ENCODE results near the gene PRKCA. TPM values are rescaled to one million over a fixed set of nuclear protein-coding genes. Genes with fewer than 3 reads are reported as not detected.

Gene PRKCA
- total and polyA plus RNA-seq, 2 donors (not counting 3 experiments of a cell fraction or from before 2014, with no cell fraction given) = 7.5 to 34.2 TPM

DNA sequence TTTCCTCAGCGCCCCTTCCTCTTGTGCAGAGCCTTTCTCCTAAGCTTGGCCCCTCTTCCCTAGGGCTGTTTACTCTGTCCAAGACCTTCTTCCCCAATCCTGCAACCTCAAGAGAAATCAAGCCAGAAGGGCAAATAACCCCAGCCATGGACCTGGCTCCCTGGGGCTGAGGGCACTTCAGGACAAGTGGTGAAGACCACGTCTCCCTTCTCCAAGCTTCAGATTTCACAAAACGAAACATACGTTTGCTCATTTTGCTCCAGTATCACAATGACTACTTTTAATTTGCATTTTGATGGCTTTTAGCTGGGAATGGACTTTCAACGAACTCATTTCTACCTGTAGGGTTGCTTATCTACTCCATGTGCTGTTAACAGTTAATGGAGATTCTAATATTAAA, 392.7 kb downstream of the PRKCA start:
- no peak overlapping the region for H3K27ac ChIP-seq (ENCODE audit: insufficient read depth, low read depth, low read length)
- no peaks in the 10 kb centered on the region for H3K9me3 ChIP-seq (replicated peaks; ENCODE audit: control insufficient read depth, insufficient read depth, low read length)
- H2AFZ ChIP-seq (ENCODE audit: low read depth, low read length) = no peak overlapping the region
- no peaks in the 10 kb centered on the region for H3K9me1 ChIP-seq (replicated peaks; ENCODE audit: control insufficient read depth, extremely low read depth, insufficient read depth, low read length)
- CTCF ChIA-PET = interaction anchor here (1.9 kb wide), 1 partner anchor 10 kb away, joined by 4 read pairs; no protein-coding TSS in a partner anchor
- no peaks in the 10 kb centered on the region for H3K27me3 ChIP-seq (ENCODE audit: control insufficient read depth in 2 of 2, insufficient read depth in 2 of 2, low read length in 2 of 2)
- no peak for FAIRE-seq
- H4K20me1 ChIP-seq (replicated peaks; ENCODE audit: control insufficient read depth, extremely low read depth, insufficient read depth, low read length) = no peaks in the 10 kb centered on the region
- H3K4me3 ChIP-seq (replicated peaks in 1 of 3; ENCODE audit: insufficient read depth in 1 of 3, low read depth in 1 of 3, low read length in 3 of 3) = no peak overlapping the region
- BruUV-seq (replicated peaks) = no TSS peak
- H3K9ac ChIP-seq (replicated peaks; ENCODE audit: extremely low read depth, insufficient read depth, low read length) = no peak overlapping the region
- intact Hi-C loops (cut with micrococcal nuclease) (no loop called here), dilution Hi-C loops (cut with MboI; ENCODE audit: extremely low pct_ligation_motif_present, low sequenced_read_pairs) (no loop called here)
- no peak for TF ChIP-seq FOS (IDR thresholded peaks at IDR 0.05; ENCODE audit: borderline replicate concordance, insufficient read depth, low read length)
- TF ChIP-seq, protein P1, sequence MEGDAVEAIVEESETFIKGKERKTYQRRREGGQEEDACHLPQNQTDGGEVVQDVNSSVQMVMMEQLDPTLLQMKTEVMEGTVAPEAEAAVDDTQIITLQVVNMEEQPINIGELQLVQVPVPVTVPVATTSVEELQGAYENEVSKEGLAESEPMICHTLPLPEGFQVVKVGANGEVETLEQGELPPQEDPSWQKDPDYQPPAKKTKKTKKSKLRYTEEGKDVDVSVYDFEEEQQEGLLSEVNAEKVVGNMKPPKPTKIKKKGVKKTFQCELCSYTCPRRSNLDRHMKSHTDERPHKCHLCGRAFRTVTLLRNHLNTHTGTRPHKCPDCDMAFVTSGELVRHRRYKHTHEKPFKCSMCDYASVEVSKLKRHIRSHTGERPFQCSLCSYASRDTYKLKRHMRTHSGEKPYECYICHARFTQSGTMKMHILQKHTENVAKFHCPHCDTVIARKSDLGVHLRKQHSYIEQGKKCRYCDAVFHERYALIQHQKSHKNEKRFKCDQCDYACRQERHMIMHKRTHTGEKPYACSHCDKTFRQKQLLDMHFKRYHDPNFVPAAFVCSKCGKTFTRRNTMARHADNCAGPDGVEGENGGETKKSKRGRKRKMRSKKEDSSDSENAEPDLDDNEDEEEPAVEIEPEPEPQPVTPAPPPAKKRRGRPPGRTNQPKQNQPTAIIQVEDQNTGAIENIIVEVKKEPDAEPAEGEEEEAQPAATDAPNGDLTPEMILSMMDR (IDR thresholded peaks at IDR 0.05; ENCODE audit: extremely low read depth in 1 of 2, insufficient read depth in 1 of 2, low read depth in 1 of 2, low read length in 2 of 2) = no peak
- no peak for TF ChIP-seq EZH2 (IDR thresholded peaks at IDR 0.05; ENCODE audit: borderline replicate concordance, low read depth, low read length, severe bottlenecking)
- TF ChIP-seq, protein P2, sequence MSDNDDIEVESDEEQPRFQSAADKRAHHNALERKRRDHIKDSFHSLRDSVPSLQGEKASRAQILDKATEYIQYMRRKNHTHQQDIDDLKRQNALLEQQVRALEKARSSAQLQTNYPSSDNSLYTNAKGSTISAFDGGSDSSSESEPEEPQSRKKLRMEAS (IDR thresholded peaks at IDR 0.05; ENCODE audit: insufficient read depth, insufficient read length) = no peak
- POLR2A ChIA-PET = interaction anchor here (0.8 kb wide), 1 partner anchor 45 kb away, joined by 3 read pairs; no protein-coding TSS in a partner anchor
- DNase-seq (ENCODE audit: low read depth, low spot score) = no peak
- H3K36me3 ChIP-seq (ENCODE audit: control insufficient read depth in 2 of 2, extremely low read depth in 1 of 2, insufficient read depth in 2 of 2, low read length in 2 of 2) = peaks cover 0 to 4% of the 10 kb centered on the region in 2 experiments
- no peaks in the 10 kb centered on the region for H3K79me2 ChIP-seq (ENCODE audit: control insufficient read depth, insufficient read depth, low read length)
- H3K4me2 ChIP-seq (ENCODE audit: insufficient read depth, low read length) = no peak overlapping the region
- peaks cover 15% of the 10 kb centered on the region for H3K4me1 ChIP-seq (ENCODE audit: control insufficient read depth, extremely low read depth, insufficient read depth, low read length)

DNA sequence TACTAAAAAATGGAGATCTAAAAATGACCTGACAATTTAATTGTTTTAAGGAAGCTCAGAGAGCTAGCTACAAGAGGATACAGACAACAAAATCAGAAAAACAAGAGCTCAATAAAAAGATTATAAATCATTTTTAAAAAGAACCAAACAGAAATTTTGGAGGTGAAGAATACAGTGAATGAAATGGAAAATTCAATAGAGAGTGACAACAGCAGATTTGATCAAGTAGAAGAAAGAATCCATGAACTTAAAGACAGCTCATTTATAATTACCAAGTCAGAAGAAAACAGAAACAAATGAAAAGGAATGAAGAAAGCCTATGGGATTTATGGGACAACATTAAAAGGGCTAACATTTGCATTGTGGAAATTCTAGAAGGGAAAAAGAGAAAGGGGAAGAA, 395.9 kb downstream of the PRKCA start:
- ChIA-PET CTCF (interaction anchor here (1.1 kb wide), 1 partner anchor 11 kb away, joined by 3 read pairs; no protein-coding TSS in a partner anchor), POLR2A (no interaction called here)
- intact Hi-C loops (cut with micrococcal nuclease) (no loop called here), dilution Hi-C loops (cut with MboI; ENCODE audit: extremely low pct_ligation_motif_present, low sequenced_read_pairs) (no loop called here)
- peaks cover 0 to 4% of the 10 kb centered on the region in 2 experiments for H3K36me3 ChIP-seq (ENCODE audit: control insufficient read depth in 2 of 2, extremely low read depth in 1 of 2, insufficient read depth in 2 of 2, low read length in 2 of 2)
- FAIRE-seq = no peak
- no TSS peak for BruUV-seq (replicated peaks)
- H2AFZ ChIP-seq (ENCODE audit: low read depth, low read length) = no peak overlapping the region
- TF ChIP-seq JUN (IDR thresholded peaks at IDR 0.05; ENCODE audit: borderline replicate concordance, insufficient read depth, insufficient read length, low read depth) (no peak), POLR2AphosphoS5 (IDR thresholded peaks at IDR 0.05; ENCODE audit: insufficient read depth, low read depth, low read length) (no peak)
- TF ChIP-seq, protein P1 (IDR thresholded peaks at IDR 0.05; ENCODE audit: extremely low read depth in 1 of 2, insufficient read depth in 1 of 2, low read depth in 1 of 2, low read length in 2 of 2) = no peak
- TF ChIP-seq, protein P2 (IDR thresholded peaks at IDR 0.05; ENCODE audit: insufficient read depth, insufficient read length) = no peak
- H3K9me1 ChIP-seq (replicated peaks; ENCODE audit: control insufficient read depth, extremely low read depth, insufficient read depth, low read length) = no peaks in the 10 kb centered on the region
- no peak overlapping the region for H3K9ac ChIP-seq (replicated peaks; ENCODE audit: extremely low read depth, insufficient read depth, low read length)
- H3K27me3 ChIP-seq (ENCODE audit: control insufficient read depth in 2 of 2, insufficient read depth in 2 of 2, low read length in 2 of 2) = no peaks in the 10 kb centered on the region
- H4K20me1 ChIP-seq (replicated peaks; ENCODE audit: control insufficient read depth, extremely low read depth, insufficient read depth, low read length) = no peaks in the 10 kb centered on the region
- H3K79me2 ChIP-seq (ENCODE audit: control insufficient read depth, insufficient read depth, low read length) = no peaks in the 10 kb centered on the region
- H3K27ac ChIP-seq (ENCODE audit: insufficient read depth, low read depth, low read length) = no peak overlapping the region
- no peak for DNase-seq (ENCODE audit: low read depth, low spot score)
- no peaks in the 10 kb centered on the region for H3K9me3 ChIP-seq (replicated peaks; ENCODE audit: control insufficient read depth, insufficient read depth, low read length)
- H3K4me1 ChIP-seq (ENCODE audit: control insufficient read depth, extremely low read depth, insufficient read depth, low read length) = no peaks in the 10 kb centered on the region
- no peak overlapping the region for H3K4me2 ChIP-seq (ENCODE audit: insufficient read depth, low read length)
- H3K4me3 ChIP-seq (replicated peaks in 1 of 3; ENCODE audit: insufficient read depth in 1 of 3, low read depth in 1 of 3, low read length in 3 of 3) = no peak overlapping the region

All from endothelial cell of umbilical vein (primary cell).